ENCODE data around the gene RAD21L1.

Gene RAD21L1

GRCh38 chr20:1269235-1269634, 43.4 kb downstream of the RAD21L1 start:
- no peak for DNase-seq (ENCODE audit: low read depth in 3 of 3, low spot score in 1 of 3)

GRCh38 chr20:1269850-1270249, 44.0 kb downstream of the RAD21L1 start:
- no peak for DNase-seq (ENCODE audit: low read depth in 3 of 3, low spot score in 1 of 3)

- no peak for DNase-seq (ENCODE audit: low read depth in 3 of 3, low spot score in 1 of 3)
Measured at GRCh38 chr20:1272368-1273100, 46.7 kb downstream of the RAD21L1 start.

- DNase-seq (ENCODE audit: low read depth in 3 of 3, low spot score in 1 of 3): no peak
Measured at GRCh38 chr20:1273366-1273765, 47.5 kb downstream of the RAD21L1 start.

- DNase-seq (ENCODE audit: low read depth in 3 of 3, low spot score in 1 of 3): no peak
Measured at GRCh38 chr20:1274485-1275311, 48.9 kb downstream of the RAD21L1 start.

GRCh38 chr20:1275919-1276318, 50.1 kb downstream of the RAD21L1 start:
- no peak for DNase-seq (ENCODE audit: low read depth in 3 of 3, low spot score in 1 of 3)

- DNase-seq (ENCODE audit: low read depth in 3 of 3, low spot score in 1 of 3): no peak
Measured at GRCh38 chr20:1277529-1278322, 51.9 kb downstream of the RAD21L1 start.

GRCh38 chr20:1278993-1279392, 53.1 kb downstream of the RAD21L1 start:
- no peak for DNase-seq (ENCODE audit: low read depth in 3 of 3, low spot score in 1 of 3)

GRCh38 chr20:1280195-1281102, 54.6 kb downstream of the RAD21L1 start:
- DNase-seq (ENCODE audit: low read depth in 3 of 3, low spot score in 1 of 3): no peak

GRCh38 chr20:1281279-1282057, 55.6 kb downstream of the RAD21L1 start:
- DNase-seq (ENCODE audit: low read depth in 3 of 3, low spot score in 1 of 3): no peak

GRCh38 chr20:1282966-1283365, 57.1 kb downstream of the RAD21L1 start:
- DNase-seq (ENCODE audit: low read depth in 3 of 3, low spot score in 1 of 3): no peak

- DNase-seq (ENCODE audit: low read depth in 3 of 3, low spot score in 1 of 3): no peak
Measured at GRCh38 chr20:1283522-1284510, 58.0 kb downstream of the RAD21L1 start.

- DNase-seq (ENCODE audit: low read depth in 3 of 3, low spot score in 1 of 3): no peak
Measured at GRCh38 chr20:1286267-1287024, 60.6 kb downstream of the RAD21L1 start.

GRCh38 chr20:1287306-1287705, 61.5 kb downstream of the RAD21L1 start:
- DNase-seq (ENCODE audit: low read depth in 3 of 3, low spot score in 1 of 3): no peak

GRCh38 chr20:1287787-1288569, 62.1 kb downstream of the RAD21L1 start:
- DNase-seq (ENCODE audit: low read depth in 3 of 3, low spot score in 1 of 3): no peak

- DNase-seq (ENCODE audit: low read depth in 3 of 3, low spot score in 1 of 3): no peak
Measured at GRCh38 chr20:1291191-1291741, 65.4 kb downstream of the RAD21L1 start.

GRCh38 chr20:1292620-1293019, 66.8 kb downstream of the RAD21L1 start:
- DNase-seq (ENCODE audit: low read depth in 3 of 3, low spot score in 1 of 3): no peak
